ENCODE results near the gene OR12D2.
"Not testable (repeated sequence)": the region's sequence is repeated elsewhere in the genome, so short reads cannot be mapped to it uniquely, and the experiment has no call there.

Gene OR12D2

DNA sequence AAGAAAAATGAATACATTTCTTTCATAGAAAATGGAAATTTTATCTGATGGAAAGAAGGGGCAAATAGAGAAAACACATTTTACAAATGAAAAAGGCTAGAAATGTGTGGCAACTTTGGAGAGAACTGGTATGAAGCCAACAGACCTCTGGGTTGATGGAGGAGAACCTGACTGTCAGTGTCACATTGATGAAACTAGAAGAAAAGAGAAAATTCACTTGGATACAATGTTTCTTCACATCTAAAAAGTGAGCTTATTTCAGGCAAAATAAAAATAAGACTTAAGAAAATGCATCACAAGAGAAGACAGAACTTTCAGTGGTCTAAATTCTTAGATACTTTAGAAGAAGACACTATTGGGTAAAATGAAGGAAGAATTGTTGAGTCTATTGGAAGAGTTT is at the start of gene OR12D2:
Gene OR12D2 (plus strand): TSS at position 301 of the 400 bp plus-strand sequence. CDS start 1,069 bp downstream, outside the sequence.
- DNase-seq, result no peak

- not testable (repeated sequence) for DNase-seq
Measured at GRCh38 chr6:29349348-29349747, 46.1 kb upstream of the OR12D2 start.

- DNase-seq, result no peak
Measured at GRCh38 chr6:29354980-29355379, 40.5 kb upstream of the OR12D2 start.

- DNase-seq, result no peak
Measured at GRCh38 chr6:29355603-29356002, 39.8 kb upstream of the OR12D2 start.

GRCh38 chr6:29368765-29369164 is 26.7 kb upstream of the OR12D2 start, which contains the start of gene OR5V1:
TSS of gene OR5V1 (minus strand) at chr6:29368865. CDS start at chr6:29356195, 12,670 bp downstream.
- no peak for DNase-seq

- no peak for DNase-seq
Measured at GRCh38 chr6:29375191-29375590, 20.2 kb upstream of the OR12D2 start, which contains the start of gene OR12D3. TSS of gene OR12D3 (minus strand) at chr6:29375291. CDS start at chr6:29375287, 4 bp downstream.

DNA sequence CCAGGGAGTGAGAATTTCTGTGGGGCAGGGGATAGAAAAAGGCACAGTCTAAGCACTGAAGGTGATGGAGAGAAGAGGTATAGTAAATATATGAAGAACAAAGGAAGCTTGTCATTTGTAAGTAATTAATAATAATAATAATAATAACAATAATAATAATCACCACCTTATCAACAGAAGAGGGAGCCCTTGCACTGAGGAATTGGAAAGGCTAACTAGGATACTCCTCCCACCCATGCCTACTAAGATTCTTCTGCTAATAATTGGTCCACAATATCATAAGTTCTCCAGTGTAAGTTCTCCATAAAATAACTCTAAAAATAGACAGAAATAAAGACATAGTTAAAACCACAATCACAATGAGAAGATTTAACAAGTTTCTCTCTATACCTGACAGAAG is 19.4 kb upstream of the OR12D2 start:
- DNase-seq, result peak; percentile 6 to 7

DNA sequence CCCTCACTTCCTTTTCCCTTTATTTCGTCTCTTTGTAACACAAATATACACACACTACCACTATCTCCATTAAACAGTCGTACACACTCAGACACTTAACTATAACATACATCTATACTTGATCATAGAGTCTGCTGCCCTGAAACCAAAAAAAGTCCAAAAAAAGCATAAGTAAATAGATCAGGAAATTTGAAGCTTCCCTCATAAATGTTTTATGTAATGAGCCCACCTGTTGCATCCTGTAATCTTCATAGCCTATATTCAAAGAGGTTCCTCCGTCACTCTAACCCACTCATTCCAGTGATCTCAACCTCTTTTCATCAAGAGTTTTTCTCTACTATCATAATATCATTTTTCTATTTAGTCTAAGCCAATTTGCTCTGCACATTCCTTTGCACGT is 6.9 kb upstream of the OR12D2 start:
- DNase-seq, result no peak

DNA sequence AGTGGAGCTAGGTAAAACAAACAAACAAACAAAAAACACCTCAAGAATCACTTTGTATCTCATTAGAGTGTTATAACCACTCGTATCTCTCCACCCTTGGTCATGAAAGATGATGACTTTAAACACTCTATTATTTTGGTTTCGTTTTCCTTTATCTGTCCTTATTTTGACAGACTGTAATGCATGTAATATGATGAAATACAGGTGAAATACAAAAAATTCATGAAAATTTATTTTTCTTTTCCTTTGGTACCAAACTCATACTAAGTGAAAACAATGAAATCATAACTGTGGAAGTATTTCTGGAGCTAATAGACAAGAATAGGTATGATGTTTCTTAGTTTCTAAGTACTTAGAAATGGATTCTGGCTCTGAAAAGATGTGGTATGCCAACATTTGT is 4.1 kb downstream of the OR12D2 start:
- no peak for DNase-seq

- DNase-seq, result no peak
Measured at GRCh38 chr6:29403801-29404200, 8.4 kb downstream of the OR12D2 start.

GRCh38 chr6:29414588-29414987 is 19.2 kb downstream of the OR12D2 start, which contains the start of gene OR12D1:
TSS of gene OR12D1 (plus strand) at chr6:29414928.
- DNase-seq, result no peak

- no peak for DNase-seq
Measured at GRCh38 chr6:29419516-29419915, 24.1 kb downstream of the OR12D2 start.

GRCh38 chr6:29424168-29424567 is 28.7 kb downstream of the OR12D2 start:
- DNase-seq, result no peak

DNA sequence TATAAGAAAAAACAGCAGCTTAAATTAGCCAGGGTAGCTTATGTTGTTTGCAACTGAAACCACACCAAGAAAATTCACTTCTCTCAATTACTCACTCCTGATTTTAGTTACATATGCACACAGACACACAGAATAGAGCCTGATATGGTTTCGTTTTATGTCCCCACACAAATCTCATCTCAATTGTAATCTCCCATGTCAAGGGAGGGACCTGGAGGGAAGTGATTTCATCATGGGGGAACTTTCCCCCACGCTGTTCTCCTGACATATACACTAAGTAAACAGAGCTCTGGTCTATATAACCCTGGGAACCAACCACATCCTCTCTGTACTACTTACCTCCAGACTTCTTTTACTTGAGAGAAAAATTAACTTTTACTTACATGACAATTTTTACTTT is 29.1 kb downstream of the OR12D2 start:
- no peak for DNase-seq

- DNase-seq, result no peak
Measured at GRCh38 chr6:29425075-29425474, 29.6 kb downstream of the OR12D2 start.

GRCh38 chr6:29426654-29427053 is 31.2 kb downstream of the OR12D2 start:
- DNase-seq, result no peak

DNA sequence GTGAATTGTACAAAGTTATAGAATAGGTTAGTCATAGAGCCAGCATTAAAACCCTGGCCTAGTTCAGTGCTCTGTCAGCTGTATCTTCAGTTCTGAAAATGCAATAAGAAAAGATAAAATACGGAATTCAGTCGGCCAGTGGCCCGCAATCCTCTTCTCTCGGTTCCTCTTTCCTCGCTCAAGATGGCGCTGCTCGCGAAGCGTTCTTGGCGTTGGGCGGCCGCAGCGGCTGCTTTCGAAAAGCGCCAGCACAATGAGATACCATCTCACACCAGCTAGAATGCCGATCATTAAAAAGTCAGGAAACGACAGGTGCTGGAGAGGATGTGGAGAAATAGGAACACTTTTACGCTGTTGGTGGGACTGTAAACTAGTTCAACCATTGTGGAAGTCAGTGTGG is 41.3 kb downstream of the OR12D2 start:
- not testable (repeated sequence) for DNase-seq

DNA sequence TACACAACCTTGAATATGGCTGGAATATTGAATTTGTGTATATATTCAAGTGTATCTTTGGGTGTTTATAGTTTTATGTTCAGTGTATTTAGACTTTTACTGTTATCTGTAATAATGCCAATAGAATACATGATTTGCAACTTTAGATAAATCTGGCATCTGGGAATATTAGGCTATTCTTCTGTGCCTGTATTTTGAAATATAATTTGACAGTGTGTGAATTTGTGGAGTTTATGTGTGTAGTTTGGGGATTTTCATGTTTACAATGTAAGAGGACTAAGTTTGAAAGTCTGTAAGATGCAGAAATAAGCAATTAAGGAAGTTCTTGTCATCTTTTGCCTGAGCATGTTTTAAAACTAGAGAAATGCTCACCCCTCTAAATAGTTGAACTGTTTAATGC is 43.6 kb downstream of the OR12D2 start, which contains the start of gene OR10C1:
Gene OR10C1 (plus strand): TSS at position 301 of the 400 bp plus-strand sequence. CDS start 710 bp downstream, outside the sequence.
- no peak for DNase-seq

DNA sequence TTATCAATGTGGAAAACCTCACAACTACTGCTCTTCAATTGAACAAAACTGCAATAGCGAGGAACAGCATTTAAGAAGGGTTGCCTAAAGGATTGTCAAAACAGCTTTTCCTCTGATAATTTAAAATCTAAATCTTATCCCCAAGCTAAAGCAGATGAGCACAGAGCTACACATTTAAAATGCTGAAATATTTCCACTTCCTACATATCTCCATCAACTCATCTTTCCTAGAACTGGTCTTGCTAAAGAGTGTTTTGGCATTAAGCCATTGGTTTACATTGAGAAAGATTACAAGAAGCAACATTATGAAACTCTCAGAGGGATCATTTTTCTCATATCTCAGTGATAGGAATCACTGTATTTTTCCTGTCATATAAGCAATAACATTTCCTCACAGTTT is 47.3 kb downstream of the OR12D2 start:
- DNase-seq, result peak; percentile 14 to 15

- DNase-seq, result not testable (repeated sequence)
Measured at GRCh38 chr6:29444031-29444430, 48.6 kb downstream of the OR12D2 start.

All from AML-193 (cell line).